Skeletal muscle satellite cell (primary cell): ENCODE results near the gene CCDC137.

Experiments
- H3K27me3 ChIP-seq: 2 replicates; pipeline ENCODE4 v1.7.0; 2013; ENCODE audit warnings: low read length; ENCODE audit not compliant: control insufficient read depth, insufficient read depth
- H3K36me3 ChIP-seq: 2 replicates; pipeline ENCODE4 v1.7.0; 2013; ENCODE audit warnings: mild to moderate bottlenecking, control low read depth, low read length; ENCODE audit not compliant: insufficient read depth
- H3K4me1 ChIP-seq: 2 replicates; pipeline ENCODE4 v1.7.0; 2013; ENCODE audit warnings: low read length; ENCODE audit not compliant: control insufficient read depth, insufficient read depth
- H3K4me2 ChIP-seq: 2 replicates; pipeline ENCODE4 v1.7.0; 2013; ENCODE audit warnings: mild to moderate bottlenecking, low read length
- H3K4me3 ChIP-seq: 2 replicates; pipeline ENCODE4 v1.7.0; 2013; ENCODE audit warnings: low read length
- H3K9ac ChIP-seq: 2 replicates; pipeline ENCODE4 v1.7.0; 2013; ENCODE audit warnings: mild to moderate bottlenecking, low read depth, low read length, moderate library complexity
- H3K9me3 ChIP-seq: replicated peaks from 2 replicates; pipeline ENCODE4 v1.7.0; 2013; ENCODE audit warnings: mild to moderate bottlenecking, control low read depth, low read length

The CCDC137 gene

DNA sequence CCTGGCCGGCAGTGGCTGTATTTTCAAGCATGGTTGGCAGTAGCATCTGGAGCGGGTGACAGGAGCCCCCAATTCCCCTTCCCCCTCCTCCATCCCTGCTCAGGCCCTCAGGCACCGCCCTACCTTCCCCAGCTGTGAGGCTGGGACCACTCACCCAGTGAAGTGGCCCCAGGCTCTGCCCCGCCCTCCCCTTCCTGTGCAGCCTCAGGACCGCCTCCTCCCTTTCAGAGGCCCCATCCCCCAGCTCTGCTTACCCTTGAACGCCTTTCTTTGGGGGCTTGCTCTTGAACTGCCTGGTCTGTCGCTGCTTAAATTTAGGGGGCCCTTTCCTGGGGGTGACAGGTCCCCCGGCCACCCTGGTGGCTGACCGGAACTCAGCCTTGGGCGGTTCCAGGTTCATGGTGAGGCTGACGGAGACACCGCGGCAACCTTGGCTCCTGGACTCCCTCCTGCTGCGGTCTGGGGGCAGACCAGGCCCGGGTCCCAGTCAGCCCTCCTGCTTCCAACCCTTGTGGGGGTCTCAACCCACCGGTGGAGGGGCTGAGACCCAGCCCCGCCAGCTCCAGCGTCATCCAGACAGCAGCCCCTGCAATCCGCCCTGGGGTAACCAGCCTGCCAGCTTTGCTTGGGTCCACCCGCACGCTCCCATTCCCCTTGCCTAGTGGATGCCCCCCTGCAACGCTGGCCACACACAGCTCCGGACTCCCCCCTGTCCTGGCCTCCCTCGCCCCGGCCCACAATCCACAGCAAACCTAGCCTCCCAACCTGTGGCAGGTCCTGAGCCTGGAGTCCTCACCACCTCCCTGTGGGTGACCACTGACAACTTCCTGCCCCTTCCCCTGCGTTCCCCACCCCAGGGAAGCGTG lies 13.4 kb upstream of the CCDC137 start:
- H3K27me3 ChIP-seq, result peaks cover 9% of the 10 kb centered on the region
- H3K4me2 ChIP-seq, result no peak overlapping the region
- no peak overlapping the region for H3K9ac ChIP-seq
- H3K4me1 ChIP-seq, result peaks cover 9% of the 10 kb centered on the region
- no peaks in the 10 kb centered on the region for H3K9me3 ChIP-seq
- H3K36me3 ChIP-seq, result no peaks in the 10 kb centered on the region
- H3K4me3 ChIP-seq, result no peak overlapping the region

- Histone ChIP-seq H3K9me3 (no peaks in the 10 kb centered on the region), H3K4me2 (no peak overlapping the region), H3K9ac (no peak overlapping the region), H3K4me1 (peaks cover 9% of the 10 kb centered on the region), H3K4me3 (no peak overlapping the region), H3K27me3 (no peaks in the 10 kb centered on the region), H3K36me3 (no peaks in the 10 kb centered on the region)
These were observed 11.0 kb upstream of the CCDC137 start for GRCh38 chr17:81655378-81656117.

GRCh38 chr17:81656118-81656743 lies 10.3 kb upstream of the CCDC137 start, which contains the start of gene PDE6G:
TSS of gene PDE6G (minus strand) at chr17:81656542. CDS start at chr17:81653305, 3,237 bp downstream.
- Histone ChIP-seq H3K9ac (no peak within 1 kb of the TSS), H3K27me3 (no peaks in the 10 kb centered on the region), H3K4me1 (peaks cover 8% of the 10 kb centered on the region), H3K9me3 (no peaks in the 10 kb centered on the region), H3K4me3 (no peak within 1 kb of the TSS), H3K4me2 (no peak within 1 kb of the TSS), H3K36me3 (no peaks in the 10 kb centered on the region)

DNA sequence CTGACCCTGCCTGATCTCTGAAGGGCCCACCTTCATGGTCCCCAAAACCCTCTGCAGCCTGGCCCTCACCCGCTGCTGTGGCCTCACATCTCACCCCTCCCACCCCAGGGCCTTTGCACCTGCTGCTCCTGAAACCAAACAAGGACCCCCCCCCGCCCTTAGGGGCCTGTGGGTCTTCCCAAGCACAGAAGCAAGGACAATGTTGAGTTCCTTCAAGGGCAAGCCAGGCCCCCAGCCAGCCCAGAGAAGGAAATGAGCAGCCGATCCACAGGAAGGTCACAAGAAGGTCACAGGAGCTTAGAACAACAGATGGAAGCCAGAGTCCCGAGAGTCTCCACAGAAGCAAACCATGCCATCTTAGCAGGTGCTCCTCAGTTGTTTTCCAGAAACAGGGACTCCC lies 9.7 kb upstream of the CCDC137 start:
- peaks cover 2% of the 10 kb centered on the region for H3K4me1 ChIP-seq
- H3K9ac ChIP-seq, result no peak overlapping the region

DNA sequence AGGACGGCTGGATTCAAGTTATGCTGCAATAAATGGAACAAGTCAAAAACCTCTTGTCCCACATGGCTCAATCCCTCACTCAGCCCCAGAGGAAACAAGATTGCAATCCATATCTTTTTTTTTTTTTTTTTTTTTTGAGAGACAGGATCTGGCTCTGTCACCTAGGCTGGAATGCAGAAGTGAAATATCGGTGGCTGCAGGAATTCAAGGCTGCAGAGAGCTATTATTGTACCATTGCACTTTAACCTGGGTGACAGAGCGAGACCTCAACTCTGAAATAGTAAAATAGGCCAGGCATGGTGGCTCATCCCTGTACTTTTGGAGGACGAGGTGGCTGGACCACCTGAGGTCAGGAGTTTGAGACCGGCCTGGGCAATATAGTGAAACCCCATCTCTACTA lies 7.5 kb upstream of the CCDC137 start:
- Histone ChIP-seq H3K4me3 (no peak overlapping the region), H3K9ac (no peak overlapping the region), H3K4me2 (no peak overlapping the region), H3K27me3 (no peaks in the 10 kb centered on the region), H3K9me3 (no peaks in the 10 kb centered on the region), H3K4me1 (peaks cover 2% of the 10 kb centered on the region), H3K36me3 (peaks cover 2% of the 10 kb centered on the region)

More for the DNA sequence above, 9.7 kb upstream of the CCDC137 start:
- Histone ChIP-seq H3K9me3 (no peaks in the 10 kb centered on the region), H3K4me3 (no peak overlapping the region), H3K27me3 (no peaks in the 10 kb centered on the region), H3K36me3 (no peaks in the 10 kb centered on the region), H3K4me2 (no peak overlapping the region)

DNA sequence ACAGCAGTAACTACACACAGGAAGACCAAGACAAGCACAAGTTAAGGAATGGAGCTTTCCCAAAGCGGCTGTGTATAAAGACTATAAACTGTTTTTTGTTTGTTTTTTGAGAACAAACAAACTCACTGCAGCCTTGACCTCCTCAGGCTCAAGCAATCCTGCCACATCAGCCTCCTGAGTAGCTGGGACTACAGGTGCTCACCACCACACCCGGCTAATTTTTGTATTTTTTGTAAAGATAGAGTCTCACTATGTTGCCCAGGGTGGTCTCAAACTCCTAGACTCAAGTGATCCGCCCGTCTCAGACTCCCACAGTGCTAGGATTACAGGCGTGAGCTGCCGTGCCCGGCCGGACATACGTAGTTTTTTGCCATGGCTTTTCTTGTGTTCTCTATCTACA lies 6.1 kb upstream of the CCDC137 start:
- no peaks in the 10 kb centered on the region for H3K27me3 ChIP-seq
- no peak overlapping the region for H3K4me3 ChIP-seq
- H3K36me3 ChIP-seq, result peaks cover 13% of the 10 kb centered on the region
- no peak overlapping the region for H3K9ac ChIP-seq
- H3K4me1 ChIP-seq, result peaks cover 9% of the 10 kb centered on the region
- no peaks in the 10 kb centered on the region for H3K9me3 ChIP-seq
- H3K4me2 ChIP-seq, result no peak overlapping the region

GRCh38 chr17:81662002-81662401 lies 4.5 kb upstream of the CCDC137 start:
- H3K27me3 ChIP-seq, result no peaks in the 10 kb centered on the region
- no peak overlapping the region for H3K4me3 ChIP-seq
- no peak overlapping the region for H3K9ac ChIP-seq
- peaks cover 13% of the 10 kb centered on the region for H3K4me1 ChIP-seq
- H3K36me3 ChIP-seq, result peaks cover 13% of the 10 kb centered on the region
- no peak overlapping the region for H3K4me2 ChIP-seq
- no peaks in the 10 kb centered on the region for H3K9me3 ChIP-seq

- Histone ChIP-seq H3K9me3 (no peaks in the 10 kb centered on the region), H3K4me2 (no peak overlapping the region), H3K4me1 (peaks cover 21% of the 10 kb centered on the region), H3K27me3 (no peaks in the 10 kb centered on the region), H3K4me3 (no peak overlapping the region), H3K9ac (no peak overlapping the region), H3K36me3 (peaks cover 13% of the 10 kb centered on the region)
These were observed 2.5 kb upstream of the CCDC137 start for GRCh38 chr17:81664051-81664470.

DNA sequence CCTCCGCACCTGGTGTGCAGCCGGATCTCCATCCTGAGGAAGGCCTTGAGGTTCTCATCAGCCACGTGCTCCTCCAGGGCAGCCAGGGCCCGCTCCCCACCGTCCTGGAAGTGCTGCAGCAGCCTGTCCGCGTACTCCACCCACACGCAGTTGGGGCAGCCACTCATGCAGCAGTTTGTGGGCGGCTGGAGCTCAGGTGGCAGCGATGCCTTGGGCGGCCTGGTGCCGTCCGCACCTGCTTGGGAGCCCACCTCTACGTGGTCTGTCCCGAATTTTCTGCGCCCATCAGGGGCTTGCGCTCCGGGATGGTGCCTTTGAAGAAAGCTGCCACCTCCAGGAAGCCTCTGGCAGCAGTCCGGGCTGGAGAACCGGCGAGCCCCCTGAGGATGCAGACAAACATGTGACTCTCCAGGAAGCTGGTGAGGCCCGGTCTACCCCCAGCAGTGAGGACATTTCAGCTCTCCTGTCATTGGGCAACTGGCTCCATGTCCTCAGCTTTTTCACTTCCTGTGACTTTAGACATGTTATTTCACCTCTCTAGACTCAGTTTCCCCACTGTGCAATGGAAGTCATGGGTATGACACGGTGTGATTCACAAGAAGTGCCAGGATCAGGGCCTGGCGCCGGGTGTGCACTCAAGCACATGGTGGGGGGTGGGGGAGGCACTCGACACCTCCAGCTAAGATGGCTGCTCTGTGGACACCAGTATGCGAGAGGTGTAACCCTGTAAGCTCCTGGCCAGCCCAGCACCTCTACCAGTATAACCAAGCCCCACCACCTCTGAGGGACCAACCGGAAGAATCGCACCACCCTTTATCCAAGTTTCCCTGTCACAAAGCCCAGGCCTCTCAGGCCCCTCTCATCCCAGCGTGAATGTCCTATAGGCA lies 1.1 kb upstream of the CCDC137 start:
- Histone ChIP-seq H3K4me3 (peak overlapping the region; percentile 95), H3K27me3 (no peaks in the 10 kb centered on the region), H3K36me3 (peaks cover 22% of the 10 kb centered on the region), H3K4me2 (peak overlapping the region; percentile 95), H3K9me3 (no peaks in the 10 kb centered on the region), H3K4me1 (peaks cover 21% of the 10 kb centered on the region), H3K9ac (peak overlapping the region; percentile 94)

- Histone ChIP-seq H3K27me3 (no peaks in the 10 kb centered on the region), H3K4me3 (peak overlapping the region; percentile 95), H3K4me1 (peaks cover 21% of the 10 kb centered on the region), H3K36me3 (peaks cover 26% of the 10 kb centered on the region), H3K9ac (peak overlapping the region; percentile 94), H3K9me3 (no peaks in the 10 kb centered on the region), H3K4me2 (peak overlapping the region; percentile 95)
These were observed 520 bp upstream of the CCDC137 start for GRCh38 chr17:81666092-81666341.

GRCh38 chr17:81667754-81668153 lies 1.2 kb downstream of the CCDC137 start:
- Histone ChIP-seq H3K27me3 (no peaks in the 10 kb centered on the region), H3K4me3 (peak overlapping the region; percentile 24), H3K9ac (no peak overlapping the region), H3K4me1 (peaks cover 21% of the 10 kb centered on the region), H3K4me2 (peak overlapping the region; percentile 42), H3K36me3 (peaks cover 44% of the 10 kb centered on the region), H3K9me3 (no peaks in the 10 kb centered on the region)
